ENCODE measurements around the gene RPL27A. TPM values are rescaled to one million over a fixed set of nuclear protein-coding genes. Genes with fewer than 3 reads are reported as not detected.

The RPL27A gene
- total RNA-seq (1,369 and 1,473 TPM in 2 replicates), polyA plus RNA-seq (918 and 1,009 TPM in 2 replicates), polyA minus RNA-seq (1,418 and 1,535 TPM in 2 replicates)
- total RNA-seq (2013): 3,750 TPM

DNA sequence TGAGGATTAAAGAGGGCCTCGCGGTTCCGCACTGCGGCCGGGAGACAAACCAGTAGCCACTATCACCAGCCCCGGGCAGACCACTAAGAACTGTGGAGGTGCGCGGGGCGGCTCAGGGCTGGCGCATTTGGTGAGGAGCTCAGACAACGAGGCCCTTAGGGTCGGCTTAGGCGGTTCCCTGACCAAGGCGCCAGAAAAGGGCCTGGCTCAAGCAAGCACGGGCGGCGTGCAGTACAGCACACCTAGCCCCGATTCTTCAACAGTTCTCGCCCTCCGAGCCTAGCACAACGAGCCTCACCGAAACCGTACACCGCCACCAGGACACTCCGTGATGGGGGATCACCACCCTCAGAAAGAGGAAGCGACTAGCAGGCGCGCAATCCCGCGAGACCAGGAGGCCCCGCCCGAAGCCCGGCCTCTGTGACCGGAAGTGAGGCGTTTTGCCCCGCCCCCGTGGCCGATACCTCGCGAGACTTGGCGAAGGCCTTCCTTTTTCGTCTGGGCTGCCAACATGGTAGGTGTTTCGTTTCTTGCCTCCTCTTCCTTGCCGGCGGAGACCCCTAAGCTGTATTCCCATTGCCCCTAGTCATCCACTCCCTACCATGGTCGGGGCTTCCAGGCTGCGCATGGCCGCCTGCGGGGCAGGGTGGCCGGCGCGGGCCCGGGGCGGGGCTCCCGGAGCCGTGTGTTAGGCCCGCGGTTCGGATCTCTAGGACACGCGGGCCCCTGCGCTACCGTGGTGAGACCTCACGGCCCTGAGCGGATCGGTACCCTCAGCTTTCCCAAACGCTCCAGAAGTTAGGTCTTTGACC, at the start of gene RPL27A, which contains the start of gene TRIM66:
Gene RPL27A, plus strand, starts transcription at position 490 of the 812 bp plus-strand sequence. Its CDS starts 22 bp downstream, at position 512.
Gene TRIM66, minus strand, starts transcription at position 363 of the 812 bp plus-strand sequence. CDS start 10,391 bp downstream, outside the sequence.
- Mint-ChIP-seq H3K9me3 (ENCODE audit: insufficient read depth) (no peaks in the 10 kb centered on the region), H3K4me3 (peak within 1 kb of the TSS; percentile 94), H3K27ac (peak within 1 kb of the TSS; percentile 97), H3K4me1 (peaks cover 41% of the 10 kb centered on the region), H3K27me3 (no peaks in the 10 kb centered on the region)
- Histone ChIP-seq H3K27me3 (replicated peaks in 1 of 4; ENCODE audit: control extremely low read depth in 1 of 4, control insufficient read depth in 3 of 4, insufficient read depth in 4 of 4, low read length in 3 of 4) (no peaks in the 10 kb centered on the region), H3K4me2 (replicated peaks; ENCODE audit: low read depth, low read length, poor library complexity, severe bottlenecking) (peak within 1 kb of the TSS; percentile 92), H4K20me1 (ENCODE audit: control insufficient read depth, insufficient read depth, low read length, poor library complexity, severe bottlenecking) (peaks cover 7% of the 10 kb centered on the region), H2AFZ (ENCODE audit: insufficient read depth, low read depth, low read length, poor library complexity, severe bottlenecking) (peak within 1 kb of the TSS; percentile 94), H3K36me3 (replicated peaks in 1 of 2; ENCODE audit: control extremely low read depth in 1 of 2, control insufficient read depth in 1 of 2, extremely low read depth in 1 of 2, insufficient read depth in 2 of 2, low read length in 1 of 2) (peaks cover 3 to 44% of the 10 kb centered on the region in 2 experiments), H3K9ac (ENCODE audit: low read length) (peak within 1 kb of the TSS; percentile 99), H3K79me2 (ENCODE audit: control insufficient read depth, insufficient read depth, low read length) (peaks cover 29% of the 10 kb centered on the region), H3K27ac (ENCODE audit: low read length in 2 of 2) (peak within 1 kb of the TSS; percentile 87 to 98), H3K4me1 (ENCODE audit: control insufficient read depth in 2 of 2, insufficient read depth in 2 of 2, low read length in 2 of 2) (peaks cover 25 to 26% of the 10 kb centered on the region in 2 donors), H3K4me3 (ENCODE audit: control extremely low read depth in 1 of 5, extremely low read depth in 1 of 5, insufficient read depth in 1 of 5, low read depth in 2 of 5, low read length in 4 of 5) (peak within 1 kb of the TSS; percentile 82 to 99 (median 88)), H3K9me3 (ENCODE audit: control extremely low read depth in 1 of 3, control insufficient read depth in 2 of 3, insufficient read depth in 1 of 3, low read length in 2 of 3) (no peaks in the 10 kb centered on the region)
- intact Hi-C loops (cut with micrococcal nuclease): loop anchor here (2.0 to 10.0 kb wide), 7 partner anchors 50 to 1620 kb away; partner anchors contain the start of genes IPO7, TMEM9B and ZNF143
- ATAC-seq (ENCODE audit: low read depth) (peak; percentile 93), DNase-seq (peak; percentile 98)
- TF ChIP-seq, protein P1, sequence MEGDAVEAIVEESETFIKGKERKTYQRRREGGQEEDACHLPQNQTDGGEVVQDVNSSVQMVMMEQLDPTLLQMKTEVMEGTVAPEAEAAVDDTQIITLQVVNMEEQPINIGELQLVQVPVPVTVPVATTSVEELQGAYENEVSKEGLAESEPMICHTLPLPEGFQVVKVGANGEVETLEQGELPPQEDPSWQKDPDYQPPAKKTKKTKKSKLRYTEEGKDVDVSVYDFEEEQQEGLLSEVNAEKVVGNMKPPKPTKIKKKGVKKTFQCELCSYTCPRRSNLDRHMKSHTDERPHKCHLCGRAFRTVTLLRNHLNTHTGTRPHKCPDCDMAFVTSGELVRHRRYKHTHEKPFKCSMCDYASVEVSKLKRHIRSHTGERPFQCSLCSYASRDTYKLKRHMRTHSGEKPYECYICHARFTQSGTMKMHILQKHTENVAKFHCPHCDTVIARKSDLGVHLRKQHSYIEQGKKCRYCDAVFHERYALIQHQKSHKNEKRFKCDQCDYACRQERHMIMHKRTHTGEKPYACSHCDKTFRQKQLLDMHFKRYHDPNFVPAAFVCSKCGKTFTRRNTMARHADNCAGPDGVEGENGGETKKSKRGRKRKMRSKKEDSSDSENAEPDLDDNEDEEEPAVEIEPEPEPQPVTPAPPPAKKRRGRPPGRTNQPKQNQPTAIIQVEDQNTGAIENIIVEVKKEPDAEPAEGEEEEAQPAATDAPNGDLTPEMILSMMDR (IDR thresholded peaks at IDR 0.05): peak; percentile 18
- TF ChIP-seq EZH2 (IDR thresholded peaks at IDR 0.05; ENCODE audit: borderline replicate concordance, insufficient read depth, low read depth, low read length, poor library complexity, severe bottlenecking): no peak
- CTCF ChIA-PET: interaction anchor here (0.6 to 1.5 kb wide), 5 partner anchors 9 to 282 kb away, joined by 3 read pairs; partner anchors contain the start of gene TMEM9B
- WGBS (ENCODE audit: insufficient coverage): under 1% methylated on average over 67 of the region's 67 CpGs
- POLR2A ChIA-PET: interaction anchor here (0.5 to 1.3 kb wide), 6 partner anchors 50 to 443 kb away, joined by 3 to 9 read pairs (median 5); partner anchors contain the start of gene AKIP1

Measured in B cell (primary cell).